Measurements from ENCODE around the gene SAMD4A.

SAMD4A gene

GRCh38 chr14:54754116-54754622, 187.2 kb downstream of the SAMD4A start:
- TF ChIP-seq CTCF (IDR thresholded peaks at IDR 0.05; ENCODE audit: extremely low read depth, missing control alignments): no peak
- DNase-seq (ENCODE audit: low spot score): no peak

GRCh38 chr14:54754623-54755386, 187.9 kb downstream of the SAMD4A start:
- no peak for DNase-seq (ENCODE audit: low spot score)

GRCh38 chr14:54756656-54757392, 189.9 kb downstream of the SAMD4A start:
- no peak for TF ChIP-seq CTCF (IDR thresholded peaks at IDR 0.05; ENCODE audit: extremely low read depth, missing control alignments)
- DNase-seq (ENCODE audit: low spot score): no peak

More at GRCh38 chr14:54754623-54755386, 187.9 kb downstream of the SAMD4A start:
- TF ChIP-seq CTCF (IDR thresholded peaks at IDR 0.05; ENCODE audit: extremely low read depth, missing control alignments): no peak

- TF ChIP-seq CTCF (IDR thresholded peaks at IDR 0.05; ENCODE audit: extremely low read depth, missing control alignments): no peak
- no peak for DNase-seq (ENCODE audit: low spot score)
Observed at GRCh38 chr14:54758041-54758440, 191.1 kb downstream of the SAMD4A start.

GRCh38 chr14:54759982-54760585, 193.2 kb downstream of the SAMD4A start:
- DNase-seq (ENCODE audit: low spot score): no peak
- TF ChIP-seq CTCF (IDR thresholded peaks at IDR 0.05; ENCODE audit: extremely low read depth, missing control alignments): no peak

GRCh38 chr14:54760866-54761575, 194.1 kb downstream of the SAMD4A start:
- no peak for TF ChIP-seq CTCF (IDR thresholded peaks at IDR 0.05; ENCODE audit: extremely low read depth, missing control alignments)
- DNase-seq (ENCODE audit: low spot score): no peak
